Left hindlimb (tissue), 1 donor: ENCODE measurements around the gene FAM50A.

Experiments used
- DNase-seq: peaks from one replicate; pipeline ENCODE4 v3.0.0-alpha.2; 2018

Gene FAM50A

GRCh38 chrX:154440623-154441357 is 3.2 kb upstream of the FAM50A start:
- peak; percentile 1 for DNase-seq

GRCh38 chrX:154441564-154441963 is 2.4 kb upstream of the FAM50A start:
- DNase-seq, result no peak

- DNase-seq, result no peak
Observed at GRCh38 chrX:154441984-154442707, 1.8 kb upstream of the FAM50A start.

GRCh38 chrX:154443479-154443910 is 446 bp upstream of the FAM50A start:
- DNase-seq, result no peak

- no peak for DNase-seq
Observed at GRCh38 chrX:154444755-154445246, 860 bp downstream of the FAM50A start.

GRCh38 chrX:154445776-154446175 is 1.8 kb downstream of the FAM50A start:
- DNase-seq, result no peak

- no peak for DNase-seq
Observed at GRCh38 chrX:154446430-154446829, 2.5 kb downstream of the FAM50A start.

- DNase-seq, result no peak
Observed at GRCh38 chrX:154448484-154448883, 4.5 kb downstream of the FAM50A start.

- no peak for DNase-seq
Observed at GRCh38 chrX:154449618-154450017, 5.7 kb downstream of the FAM50A start.

- no peak for DNase-seq
Observed at GRCh38 chrX:154450312-154450711, 6.4 kb downstream of the FAM50A start.

GRCh38 chrX:154452823-154453222 is 8.9 kb downstream of the FAM50A start:
- DNase-seq, result no peak

GRCh38 chrX:154457491-154458115 is 13.7 kb downstream of the FAM50A start:
- DNase-seq, result no peak

- DNase-seq, result no peak
Observed at GRCh38 chrX:154458116-154458953, 14.4 kb downstream of the FAM50A start, which contains the start of gene PLXNA3. TSS of gene PLXNA3 (plus strand) at chrX:154458281. CDS start at chrX:154460184, 1,903 bp downstream.

- DNase-seq, result no peak
Observed at GRCh38 chrX:154458954-154459778, 15.2 kb downstream of the FAM50A start.

GRCh38 chrX:154459832-154460231 is 15.9 kb downstream of the FAM50A start:
- DNase-seq, result no peak

GRCh38 chrX:154460326-154460725 is 16.4 kb downstream of the FAM50A start:
- DNase-seq, result no peak

- no peak for DNase-seq
Observed at GRCh38 chrX:154462396-154462795, 18.5 kb downstream of the FAM50A start.

- DNase-seq, result no peak
Observed at GRCh38 chrX:154463611-154464220, 19.8 kb downstream of the FAM50A start.

GRCh38 chrX:154464806-154465365 is 20.9 kb downstream of the FAM50A start:
- no peak for DNase-seq

GRCh38 chrX:154465601-154466000 is 21.7 kb downstream of the FAM50A start:
- peak; percentile 4 for DNase-seq

- DNase-seq, result peak; percentile 7
Observed at GRCh38 chrX:154466036-154466435, 22.1 kb downstream of the FAM50A start.
